Ramos (cell line): ENCODE measurements around the gene IMMP2L.
"Not testable (repeated sequence)": the region's sequence is repeated elsewhere in the genome, so short reads cannot be mapped to it uniquely, and the experiment has no call there.

ENCODE experiments used
- in situ Hi-C: fragments of 300-500 bp; cut with MboI; formaldehyde crosslinking; loops from one replicate; pipeline ENCODE4 v1.14.3; 2022; ENCODE audit warnings: low sequenced_read_pairs; ENCODE audit not compliant: unreplicated experiment

Gene IMMP2L

GRCh38 chr7:111362506-111363054 is 199.7 kb downstream of the IMMP2L start:
- in situ Hi-C loops, result no loop called here

GRCh38 chr7:111358915-111359314 is 203.4 kb downstream of the IMMP2L start:
- in situ Hi-C loops, result no loop called here

GRCh38 chr7:111357691-111358090 is 204.6 kb downstream of the IMMP2L start:
- in situ Hi-C loops, result no loop called here

GRCh38 chr7:111356941-111357340 is 205.4 kb downstream of the IMMP2L start:
- in situ Hi-C loops, result no loop called here

GRCh38 chr7:111352319-111352718 is 210.0 kb downstream of the IMMP2L start:
- in situ Hi-C loops, result no loop called here

- in situ Hi-C loops, result no loop called here
These were observed 216.1 kb downstream of the IMMP2L start for GRCh38 chr7:111346219-111346618.

GRCh38 chr7:111343017-111343416 is 219.3 kb downstream of the IMMP2L start:
- in situ Hi-C loops, result no loop called here

- in situ Hi-C loops, result no loop called here
These were observed 223.3 kb downstream of the IMMP2L start for GRCh38 chr7:111339006-111339405.

- in situ Hi-C loops, result no loop called here
These were observed 229.3 kb downstream of the IMMP2L start for GRCh38 chr7:111333010-111333409.

GRCh38 chr7:111330235-111330523 is 232.1 kb downstream of the IMMP2L start:
- in situ Hi-C loops, result no loop called here

GRCh38 chr7:111329367-111330234 is 232.7 kb downstream of the IMMP2L start:
- in situ Hi-C loops, result no loop called here

- in situ Hi-C loops, result no loop called here
These were observed 233.8 kb downstream of the IMMP2L start for GRCh38 chr7:111328487-111328886.

GRCh38 chr7:111324776-111325175 is 237.5 kb downstream of the IMMP2L start:
- in situ Hi-C loops, result no loop called here

- in situ Hi-C loops, result no loop called here
These were observed 238.1 kb downstream of the IMMP2L start for GRCh38 chr7:111324228-111324627.

- in situ Hi-C loops, result not testable (repeated sequence)
These were observed 238.6 kb downstream of the IMMP2L start for GRCh38 chr7:111323670-111324069.

- in situ Hi-C loops, result no loop called here
These were observed 242.2 kb downstream of the IMMP2L start for GRCh38 chr7:111320133-111320532.

GRCh38 chr7:111312966-111313365 is 249.3 kb downstream of the IMMP2L start:
- in situ Hi-C loops, result no loop called here

GRCh38 chr7:111308691-111309090 is 253.6 kb downstream of the IMMP2L start:
- in situ Hi-C loops, result no loop called here

GRCh38 chr7:111301891-111302290 is 260.4 kb downstream of the IMMP2L start:
- in situ Hi-C loops, result no loop called here

GRCh38 chr7:111294494-111294893 is 267.8 kb downstream of the IMMP2L start:
- in situ Hi-C loops, result no loop called here

- in situ Hi-C loops, result no loop called here
These were observed 270.2 kb downstream of the IMMP2L start for GRCh38 chr7:111292026-111292470.

- in situ Hi-C loops, result no loop called here
These were observed 271.3 kb downstream of the IMMP2L start for GRCh38 chr7:111290982-111291381.
